ENCODE results near the gene SH3TC2. TPM values are rescaled to one million over a fixed set of nuclear protein-coding genes. Genes with fewer than 3 reads are reported as not detected.

SH3TC2 gene
- total RNA-seq, 2 donors from 2014 or later = 0.27 to 0.75 TPM

GRCh38 chr5:149083846-149084245 is 21.0 kb upstream of the SH3TC2 start:
- Mint-ChIP-seq H3K27me3 (ENCODE audit: insufficient read depth) (peaks cover 38% of the 10 kb centered on the region), H3K36me3 (ENCODE audit: low read depth) (no peaks in the 10 kb centered on the region), H3K4me1 (peaks cover 8% of the 10 kb centered on the region), H3K9me3 (peaks cover 6% of the 10 kb centered on the region), H3K27ac (no peak overlapping the region), H3K4me3 (no peak overlapping the region)
- no peak overlapping the region for H3K9ac ChIP-seq (ENCODE audit: extremely low read depth, low read length, poor library complexity, severe bottlenecking)
- H3K4me1 ChIP-seq (ENCODE audit: control insufficient read depth, insufficient read depth, low read length) = no peaks in the 10 kb centered on the region
- H3K27me3 ChIP-seq (ENCODE audit: control insufficient read depth, insufficient read depth, low read length, poor library complexity, severe bottlenecking) = peaks cover 16% of the 10 kb centered on the region
- peaks cover 6% of the 10 kb centered on the region for H3K9me3 ChIP-seq (ENCODE audit: control insufficient read depth, low read length)
- 78 to 100% methylated on average over 3 to 5 of the region's 5 CpGs for WGBS, 2 experiments (ENCODE audit: insufficient coverage in 1 of 2, insufficient read length in 1 of 2)
- H3K4me3 ChIP-seq (ENCODE audit: low read length) = no peak overlapping the region
- H3K36me3 ChIP-seq (ENCODE audit: control insufficient read depth, insufficient read depth, low read length) = no peaks in the 10 kb centered on the region
- H3K27ac ChIP-seq (ENCODE audit: low read depth, low read length) = no peak overlapping the region
- TF ChIP-seq, protein P1, sequence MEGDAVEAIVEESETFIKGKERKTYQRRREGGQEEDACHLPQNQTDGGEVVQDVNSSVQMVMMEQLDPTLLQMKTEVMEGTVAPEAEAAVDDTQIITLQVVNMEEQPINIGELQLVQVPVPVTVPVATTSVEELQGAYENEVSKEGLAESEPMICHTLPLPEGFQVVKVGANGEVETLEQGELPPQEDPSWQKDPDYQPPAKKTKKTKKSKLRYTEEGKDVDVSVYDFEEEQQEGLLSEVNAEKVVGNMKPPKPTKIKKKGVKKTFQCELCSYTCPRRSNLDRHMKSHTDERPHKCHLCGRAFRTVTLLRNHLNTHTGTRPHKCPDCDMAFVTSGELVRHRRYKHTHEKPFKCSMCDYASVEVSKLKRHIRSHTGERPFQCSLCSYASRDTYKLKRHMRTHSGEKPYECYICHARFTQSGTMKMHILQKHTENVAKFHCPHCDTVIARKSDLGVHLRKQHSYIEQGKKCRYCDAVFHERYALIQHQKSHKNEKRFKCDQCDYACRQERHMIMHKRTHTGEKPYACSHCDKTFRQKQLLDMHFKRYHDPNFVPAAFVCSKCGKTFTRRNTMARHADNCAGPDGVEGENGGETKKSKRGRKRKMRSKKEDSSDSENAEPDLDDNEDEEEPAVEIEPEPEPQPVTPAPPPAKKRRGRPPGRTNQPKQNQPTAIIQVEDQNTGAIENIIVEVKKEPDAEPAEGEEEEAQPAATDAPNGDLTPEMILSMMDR (conservative IDR thresholded peaks at IDR 0.05) = no peak
- no peak for DNase-seq

GRCh38 chr5:149082271-149082670 is 19.4 kb upstream of the SH3TC2 start:
- H3K4me1 ChIP-seq (ENCODE audit: control insufficient read depth, insufficient read depth, low read length) = no peaks in the 10 kb centered on the region
- H3K27ac ChIP-seq (ENCODE audit: low read depth, low read length) = no peak overlapping the region
- no peak overlapping the region for H3K9ac ChIP-seq (ENCODE audit: extremely low read depth, low read length, poor library complexity, severe bottlenecking)
- Mint-ChIP-seq H3K27me3 (ENCODE audit: insufficient read depth) (peaks cover 36% of the 10 kb centered on the region), H3K36me3 (ENCODE audit: low read depth) (no peaks in the 10 kb centered on the region), H3K4me3 (no peak overlapping the region), H3K27ac (no peak overlapping the region), H3K9me3 (peaks cover 9% of the 10 kb centered on the region), H3K4me1 (peaks cover 8% of the 10 kb centered on the region)
- H3K27me3 ChIP-seq (ENCODE audit: control insufficient read depth, insufficient read depth, low read length, poor library complexity, severe bottlenecking) = peaks cover 16% of the 10 kb centered on the region
- TF ChIP-seq, protein P1 (conservative IDR thresholded peaks at IDR 0.05) = no peak
- no peak for DNase-seq
- peak overlapping the region; percentile 37 for H3K4me3 ChIP-seq (ENCODE audit: low read length)
- peaks cover 6% of the 10 kb centered on the region for H3K9me3 ChIP-seq (ENCODE audit: control insufficient read depth, low read length)
- no peaks in the 10 kb centered on the region for H3K36me3 ChIP-seq (ENCODE audit: control insufficient read depth, insufficient read depth, low read length)

DNA sequence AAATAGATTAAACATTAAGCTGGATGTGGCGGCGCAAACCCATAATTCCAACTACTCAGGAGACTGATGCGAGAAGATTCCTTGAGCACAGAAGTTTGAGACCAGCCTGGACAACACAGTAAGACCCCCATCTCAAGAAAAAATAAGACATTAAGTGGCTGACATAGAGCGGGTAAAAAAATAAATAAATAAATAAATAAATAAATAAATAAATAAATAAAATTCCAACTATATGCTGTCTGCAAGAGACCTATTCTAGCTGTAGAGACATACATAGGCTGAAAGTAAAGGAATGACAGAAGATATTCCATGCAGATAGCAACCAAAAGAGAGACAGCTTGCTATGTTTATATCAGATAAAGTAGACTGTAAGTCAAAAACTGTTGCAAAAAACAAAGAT is 17.4 kb upstream of the SH3TC2 start:
- Mint-ChIP-seq H3K4me1 (peaks cover 8% of the 10 kb centered on the region), H3K36me3 (ENCODE audit: low read depth) (no peaks in the 10 kb centered on the region), H3K4me3 (no peak overlapping the region), H3K27me3 (ENCODE audit: insufficient read depth) (peaks cover 27% of the 10 kb centered on the region), H3K9me3 (peaks cover 9% of the 10 kb centered on the region), H3K27ac (no peak overlapping the region)
- Histone ChIP-seq H3K36me3 (ENCODE audit: control insufficient read depth, insufficient read depth, low read length) (no peaks in the 10 kb centered on the region), H3K4me1 (ENCODE audit: control insufficient read depth, insufficient read depth, low read length) (no peaks in the 10 kb centered on the region), H3K9me3 (ENCODE audit: control insufficient read depth, low read length) (peaks cover 6% of the 10 kb centered on the region), H3K4me3 (ENCODE audit: low read length) (no peak overlapping the region), H3K27me3 (ENCODE audit: control insufficient read depth, insufficient read depth, low read length, poor library complexity, severe bottlenecking) (peaks cover 16% of the 10 kb centered on the region), H3K9ac (ENCODE audit: extremely low read depth, low read length, poor library complexity, severe bottlenecking) (no peak overlapping the region), H3K27ac (ENCODE audit: low read depth, low read length) (no peak overlapping the region)
- TF ChIP-seq, protein P1 (conservative IDR thresholded peaks at IDR 0.05) = no peak
- no peak for DNase-seq
- 100% methylated on average over 3 of the region's 4 CpGs; no CpG with 5 or more reads in 1 of the 2 experiments for WGBS, 2 experiments (ENCODE audit: insufficient coverage in 1 of 2, insufficient read length in 1 of 2)

Data from endodermal cell (in vitro differentiated cells).